GM18858 (cell line): ENCODE results near the gene PLLP.

Source experiments
- ATAC-seq: cut with Tn5 transposase; IDR thresholded peaks from one replicate; pipeline ENCODE4 v1.9.1; 2021; ENCODE audit not compliant: unreplicated experiment

Gene PLLP

DNA sequence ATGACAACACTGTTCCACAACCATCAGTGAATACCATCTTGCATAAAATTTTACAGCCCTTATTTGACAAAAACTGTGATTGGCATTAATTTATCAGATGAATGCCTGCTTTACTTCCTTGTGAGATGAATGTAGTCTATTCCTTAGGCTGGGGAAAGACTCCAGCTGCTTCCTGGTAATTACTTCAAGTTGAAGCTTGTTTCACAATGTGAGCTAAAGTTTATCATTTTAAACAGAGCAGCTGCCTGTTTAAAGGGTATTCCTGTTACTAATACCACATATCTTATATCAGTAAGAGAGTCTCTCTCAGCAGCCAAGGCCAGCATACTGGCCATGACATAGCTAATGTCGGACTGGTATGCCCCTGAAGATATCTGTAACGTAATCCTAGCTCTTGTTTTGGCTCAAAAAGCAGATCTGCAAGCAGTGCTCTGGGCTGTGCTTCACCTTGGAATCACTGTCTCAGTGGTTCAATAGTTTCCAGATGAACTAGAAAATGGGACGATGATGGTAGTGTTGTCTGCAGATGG lies 52.6 kb downstream of the PLLP start:
- no peak for ATAC-seq

DNA sequence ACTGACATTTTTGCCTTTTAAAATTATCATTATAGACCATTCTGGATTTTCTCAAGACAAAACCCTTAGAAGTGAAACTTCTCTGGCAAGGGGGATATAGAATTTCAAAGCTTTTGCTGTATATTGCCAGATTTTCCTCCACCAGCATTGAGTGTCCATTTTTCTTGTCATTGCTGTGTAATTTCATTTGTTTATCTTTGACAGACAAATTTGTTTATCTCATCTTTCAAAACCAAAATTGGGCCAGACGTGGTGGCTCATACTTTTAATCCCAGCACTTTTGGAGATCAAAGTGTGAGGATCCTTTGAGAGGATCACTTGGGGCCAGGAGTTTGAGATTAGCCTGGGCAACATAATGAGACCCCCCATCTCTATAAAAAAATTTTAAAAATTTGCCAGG lies 55.4 kb downstream of the PLLP start:
- no peak for ATAC-seq

GRCh38 chr16:57226701-57227621 lies 57.5 kb downstream of the PLLP start:
- no peak for ATAC-seq

DNA sequence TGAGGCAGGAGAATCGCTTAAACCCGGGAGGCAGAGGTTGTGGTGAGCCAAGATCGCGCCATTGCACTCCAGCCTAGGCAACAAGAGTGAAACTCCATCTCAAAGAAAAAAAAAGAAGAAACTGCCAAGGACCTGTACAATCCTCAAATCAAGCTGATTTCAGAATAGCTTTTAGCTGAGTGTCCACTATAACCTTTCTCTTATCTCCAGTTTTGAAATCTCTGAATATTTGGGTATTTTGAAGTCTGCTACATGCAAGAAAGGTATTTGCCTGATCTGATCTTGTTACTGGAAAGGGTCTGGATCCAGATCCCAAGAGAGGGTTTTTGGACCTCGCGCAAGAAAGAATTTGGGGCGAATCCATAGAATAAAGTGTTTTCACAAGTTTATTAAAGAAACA lies 58.5 kb downstream of the PLLP start:
- no peak for ATAC-seq

- no peak for ATAC-seq
Measured at GRCh38 chr16:57224651-57225335, 59.7 kb downstream of the PLLP start.

- no peak for ATAC-seq
Measured at GRCh38 chr16:57223057-57223456, 61.4 kb downstream of the PLLP start.

DNA sequence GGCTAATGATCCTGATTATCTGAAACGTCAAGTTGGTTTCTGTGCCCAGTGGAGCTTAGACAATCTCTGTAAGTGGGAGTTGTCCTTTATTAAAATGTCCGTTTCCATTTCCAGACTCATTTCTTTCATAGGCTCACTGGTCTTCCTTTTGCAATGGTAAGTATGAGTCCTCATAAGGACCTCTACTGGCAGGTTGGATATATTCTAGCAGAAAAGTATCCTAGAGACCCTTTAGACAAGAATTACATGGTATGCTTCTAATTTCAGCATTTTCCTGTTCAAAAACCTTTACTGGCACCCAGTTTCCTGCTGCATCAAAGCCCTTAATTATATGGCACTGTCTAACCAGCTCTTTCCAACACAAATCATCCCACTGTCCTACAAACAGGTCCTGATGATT lies 67.5 kb downstream of the PLLP start:
- ATAC-seq, result no peak

- no peak for ATAC-seq
Measured at GRCh38 chr16:57213462-57213861, 71.0 kb downstream of the PLLP start.

- ATAC-seq, result no peak
Measured at GRCh38 chr16:57209780-57210179, 74.7 kb downstream of the PLLP start.

GRCh38 chr16:57208926-57209325 lies 75.5 kb downstream of the PLLP start:
- ATAC-seq, result no peak
